ENCODE measurements around the gene PCDHAC2.

The PCDHAC2 gene

DNA sequence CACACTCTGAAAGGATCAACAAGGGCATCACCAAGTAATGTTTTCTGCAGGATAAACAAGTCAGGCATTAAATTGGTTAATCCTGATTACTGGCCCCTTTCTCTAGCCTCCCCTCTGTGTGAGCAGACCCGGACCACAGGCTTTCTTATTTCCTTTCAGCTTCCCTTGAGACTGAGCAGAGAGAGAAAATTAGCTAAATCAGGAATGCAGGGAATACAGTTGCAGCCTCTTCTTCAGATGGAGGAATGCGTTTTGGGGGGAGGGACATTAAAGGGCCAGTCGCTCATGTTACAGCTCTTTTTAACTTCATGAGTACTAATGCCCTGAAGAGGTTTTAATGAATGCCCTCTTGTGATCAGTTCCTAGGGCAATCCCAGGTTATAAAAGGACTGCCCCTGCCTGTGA is 19.8 kb downstream of the PCDHAC2 start:
- DNase-seq (ENCODE audit: low read depth) = no peak

DNA sequence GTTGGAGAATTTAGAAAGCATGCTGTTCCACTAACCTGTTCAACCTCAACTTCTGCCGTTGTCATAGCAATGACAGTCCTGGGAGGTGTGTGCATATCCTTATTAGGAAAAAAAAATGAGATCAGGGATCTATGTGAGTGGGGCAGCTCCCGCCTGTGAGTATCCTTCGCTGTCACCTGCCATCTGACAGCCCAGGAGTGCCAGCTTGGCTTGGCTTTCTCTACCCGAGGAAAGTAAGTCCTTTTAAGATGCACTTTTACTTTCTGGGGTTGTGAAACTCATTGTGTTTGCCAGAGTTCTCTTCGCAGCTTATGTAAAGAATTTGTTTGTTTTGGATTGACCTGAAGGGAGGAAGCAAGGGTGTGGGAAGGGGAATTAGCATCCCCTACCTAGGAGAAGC is 21.8 kb downstream of the PCDHAC2 start:
- no peak for DNase-seq (ENCODE audit: low read depth)

DNA sequence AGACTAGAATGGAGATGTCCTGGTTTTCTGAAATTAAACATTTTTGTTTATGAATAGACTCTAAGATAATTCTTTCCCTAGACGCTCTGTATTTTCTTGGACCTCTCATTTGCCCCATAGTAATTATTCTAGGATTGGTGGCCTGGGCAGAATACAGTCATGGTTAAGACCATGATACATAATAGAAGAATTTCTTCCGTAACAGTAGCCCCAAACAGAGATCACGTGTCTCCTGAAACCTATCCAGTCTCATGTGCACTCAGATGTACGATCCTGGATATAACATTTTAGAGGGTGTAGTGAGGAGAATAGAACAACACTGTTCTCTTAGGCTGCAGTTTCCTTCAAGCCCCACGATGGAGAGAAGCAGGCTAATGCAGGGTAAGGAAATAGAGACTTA is 22.3 kb downstream of the PCDHAC2 start:
- DNase-seq (ENCODE audit: low read depth) = no peak

GRCh38 chr5:140989254-140990020 is 23.2 kb downstream of the PCDHAC2 start:
- DNase-seq (ENCODE audit: low read depth) = no peak

GRCh38 chr5:140992828-140993227 is 26.6 kb downstream of the PCDHAC2 start:
- no peak for DNase-seq (ENCODE audit: low read depth)

- no peak for DNase-seq (ENCODE audit: low read depth)
Measured at GRCh38 chr5:140996060-140996459, 29.8 kb downstream of the PCDHAC2 start.

DNA sequence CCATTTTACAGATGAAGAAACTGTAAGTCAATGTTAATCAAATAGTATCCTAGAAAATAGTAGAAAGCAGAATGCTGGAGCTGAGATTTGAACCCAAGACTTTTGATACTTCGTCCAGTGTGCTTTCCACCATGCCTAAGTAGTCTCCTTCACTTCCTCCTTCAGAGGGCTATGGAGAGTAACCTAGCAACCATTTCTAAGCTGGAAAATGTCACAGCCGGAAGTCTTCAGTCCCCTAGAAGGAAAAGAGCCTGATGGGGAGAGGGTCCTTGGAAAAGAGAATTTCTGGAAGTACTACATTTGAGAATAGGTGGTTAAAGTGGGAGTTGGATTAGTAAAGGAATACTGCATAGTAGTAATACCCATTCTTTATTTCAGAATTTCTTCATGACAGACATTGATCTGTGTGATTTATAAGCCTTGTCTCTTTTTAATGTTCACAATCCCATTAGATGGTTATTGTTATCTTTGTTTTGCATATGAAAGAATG is 32.7 kb downstream of the PCDHAC2 start:
- no peak for DNase-seq (ENCODE audit: low read depth)

- DNase-seq (ENCODE audit: low read depth) = no peak
Measured at GRCh38 chr5:141001446-141001843, 35.2 kb downstream of the PCDHAC2 start.

DNA sequence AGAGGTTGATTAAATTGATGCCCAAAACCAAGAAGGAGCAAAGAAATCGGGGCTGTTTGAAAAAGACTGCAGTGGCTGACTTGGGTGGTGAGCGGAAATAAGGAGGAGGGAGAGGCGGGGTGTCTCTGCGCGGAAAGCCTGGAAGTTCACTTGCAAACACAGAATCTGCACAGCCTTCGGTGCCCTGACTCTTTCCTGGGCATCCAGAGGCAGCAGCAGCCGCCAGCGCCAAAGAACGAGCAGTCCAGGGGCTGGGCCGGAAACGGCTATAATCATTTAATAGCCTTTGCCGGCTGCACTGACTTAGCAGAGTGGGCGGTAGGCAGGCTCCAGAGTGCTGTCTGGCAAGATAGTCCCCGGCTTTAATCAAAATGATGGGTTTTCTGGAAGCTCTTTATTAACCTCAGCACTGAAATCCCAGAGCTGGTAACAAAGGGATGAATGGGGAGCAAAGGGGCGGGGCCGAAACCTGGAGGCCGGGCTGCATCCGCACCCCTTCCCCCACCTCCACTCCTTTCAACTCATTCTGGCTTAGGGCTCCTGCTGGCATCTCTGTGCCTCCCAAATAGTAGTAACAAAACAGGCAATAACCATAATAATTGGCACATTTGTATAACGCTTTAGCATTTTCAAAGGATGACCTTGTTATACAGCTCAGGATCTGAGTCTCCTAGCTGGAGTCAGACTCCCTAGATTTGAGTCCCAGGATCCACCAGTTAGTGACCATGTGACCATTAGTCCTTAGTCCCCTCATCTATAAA is 35.7 kb downstream of the PCDHAC2 start:
- no peak for DNase-seq (ENCODE audit: low read depth)

DNA sequence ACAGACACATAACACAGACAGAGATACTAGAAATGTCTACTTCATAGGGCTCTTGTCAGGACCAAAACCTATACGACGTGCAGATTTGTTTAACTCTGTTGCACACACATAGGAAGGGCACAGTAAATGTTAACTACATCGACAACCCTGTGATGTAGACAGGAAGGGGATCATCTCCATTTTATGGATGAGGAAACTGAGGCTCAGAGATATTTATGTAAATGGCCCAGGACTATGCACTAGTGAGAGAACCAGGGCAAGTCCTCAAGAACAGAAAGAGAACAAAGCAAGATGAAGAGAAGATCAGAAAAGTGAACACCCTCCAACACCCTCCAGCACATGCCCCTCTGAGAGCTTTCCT is 36.3 kb downstream of the PCDHAC2 start:
- no peak for DNase-seq (ENCODE audit: low read depth)

GRCh38 chr5:141003031-141003430 is 36.8 kb downstream of the PCDHAC2 start:
- DNase-seq (ENCODE audit: low read depth) = no peak

DNA sequence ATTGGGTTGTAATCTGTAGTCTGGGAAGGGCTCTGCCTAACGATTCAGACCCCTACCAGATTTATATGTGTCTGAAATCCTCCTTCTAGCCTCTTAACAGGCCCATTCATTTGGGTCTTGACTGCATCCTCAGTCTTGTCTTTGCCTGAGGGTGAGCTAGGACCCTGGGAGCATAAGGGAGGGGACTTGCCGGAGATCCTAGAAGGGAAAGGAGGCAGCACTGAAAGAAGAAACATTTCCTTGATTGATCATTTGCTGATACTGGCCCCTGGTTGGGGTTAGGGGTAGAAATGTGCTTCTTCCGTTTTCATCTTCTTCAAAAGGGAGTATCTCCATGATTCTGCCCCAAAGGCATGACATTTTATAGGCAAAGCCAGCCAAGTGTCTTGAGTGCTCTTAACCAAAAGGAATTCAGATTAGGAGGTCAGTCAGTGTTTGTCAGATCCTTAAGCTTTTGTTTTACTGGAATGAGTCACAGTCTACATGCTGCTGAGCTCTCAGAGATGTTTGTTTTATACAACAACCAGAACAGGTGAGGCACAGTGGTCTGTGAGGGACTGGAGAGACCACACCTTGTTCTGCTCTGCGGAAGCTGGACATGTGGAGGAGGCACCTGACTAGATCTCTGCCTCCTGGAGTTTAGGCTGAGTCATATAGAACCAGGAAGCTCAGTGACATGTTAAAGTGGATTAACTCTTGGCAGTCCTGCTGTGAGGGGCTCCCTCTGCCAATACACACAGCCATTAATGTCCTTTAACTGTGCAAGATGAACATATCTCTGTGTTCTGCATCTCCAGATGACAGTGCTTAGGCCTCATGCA is 37.7 kb downstream of the PCDHAC2 start:
- no peak for DNase-seq (ENCODE audit: low read depth)

DNA sequence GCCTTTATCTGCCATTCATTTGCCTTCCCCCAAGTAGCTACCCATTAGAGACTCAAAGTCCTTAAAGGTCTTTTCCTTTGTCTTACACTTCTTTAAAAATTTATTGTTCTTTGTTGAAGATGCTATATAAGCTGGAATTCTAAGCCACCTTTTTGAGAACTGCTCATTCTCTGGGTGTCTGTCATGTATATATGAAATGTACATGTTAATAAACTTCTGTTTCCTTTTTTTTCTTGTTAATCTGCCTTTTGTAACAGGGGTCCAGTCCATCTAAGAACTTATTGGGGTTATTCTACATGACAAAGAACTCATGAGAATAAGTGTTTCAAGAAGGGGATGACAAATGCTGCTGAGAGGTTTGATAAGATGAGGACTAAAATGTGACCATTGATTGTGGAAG is 41.5 kb downstream of the PCDHAC2 start:
- no peak for DNase-seq (ENCODE audit: low read depth)

DNA sequence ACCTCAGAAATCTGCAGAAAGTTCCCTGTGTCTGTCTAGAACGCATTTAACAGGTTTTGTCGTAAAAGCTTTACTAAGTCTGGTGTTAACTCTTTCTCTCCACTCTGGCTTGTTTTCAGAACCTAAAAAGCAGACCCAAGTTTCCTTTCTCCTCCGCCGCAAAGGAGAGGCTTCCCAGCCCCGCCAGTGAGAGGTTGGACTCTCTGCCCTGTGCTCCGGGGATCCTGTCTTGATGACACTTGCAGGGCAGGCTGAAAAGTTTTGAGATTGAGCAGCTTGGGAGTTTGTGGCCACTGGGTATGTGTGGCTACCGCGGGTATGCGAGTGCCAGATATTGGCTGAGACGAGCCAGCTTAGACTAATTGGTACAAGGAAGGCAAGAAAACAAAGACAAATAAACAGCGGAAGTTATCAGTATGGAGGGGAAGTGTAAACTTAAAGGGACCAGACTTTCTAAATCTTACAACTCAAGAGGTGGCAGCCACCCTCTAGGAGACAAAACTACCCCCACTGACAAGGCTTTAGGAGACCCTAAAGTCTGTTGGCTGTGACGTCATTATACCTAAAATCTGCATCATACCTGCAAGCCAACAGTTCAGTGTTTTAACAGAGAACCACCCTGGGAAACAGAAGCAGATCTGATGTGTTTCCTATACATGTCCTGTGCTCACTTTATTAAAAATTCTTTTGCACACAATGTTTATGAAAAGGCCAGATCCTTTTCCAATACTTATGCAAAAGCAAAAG is 43.9 kb downstream of the PCDHAC2 start:
- DNase-seq (ENCODE audit: low read depth) = no peak

- no peak for DNase-seq (ENCODE audit: low read depth)
Measured at GRCh38 chr5:141017943-141018342, 51.7 kb downstream of the PCDHAC2 start.
